A549 treated with ZK216348 at 1 μM for 4 hours (cell line): ENCODE data around the gene HEPN1. TPM values are rescaled to one million over a fixed set of nuclear protein-coding genes. Genes with fewer than 3 reads are reported as not detected.

Source experiments
- total RNA-seq: library from RNA; stranded (reverse); fragments of 200-300 nt; extraction: Qiagen RNA extraction; gene quantifications from 5 replicates; pipeline ENCODE4 v1.2.3, GENCODE V29; 2022; ENCODE audit warnings: low read depth

Gene HEPN1
- total RNA-seq: not detected in 5 replicates

DNA sequence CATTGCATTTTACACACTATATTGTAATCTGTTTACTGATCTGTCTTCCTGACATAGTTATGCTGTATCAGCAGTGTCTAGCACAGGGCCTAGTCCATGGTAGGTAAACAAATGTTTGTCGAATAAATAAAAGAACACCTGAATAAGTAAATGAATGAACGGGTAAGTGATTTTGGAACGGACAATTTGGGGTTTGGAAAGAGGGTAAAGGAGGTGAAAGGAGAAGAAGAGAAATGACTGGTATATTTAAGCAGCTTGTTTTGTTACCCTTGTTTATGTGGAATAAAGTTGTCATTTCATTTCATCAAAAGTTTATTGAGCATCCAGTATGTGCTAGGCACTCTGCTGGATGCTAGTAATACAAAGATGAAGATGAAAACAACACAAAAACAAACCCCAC lies at the start of gene HEPN1:
HEPN1 (plus strand) TSS at position 301 of the 400 bp plus-strand sequence.

DNA sequence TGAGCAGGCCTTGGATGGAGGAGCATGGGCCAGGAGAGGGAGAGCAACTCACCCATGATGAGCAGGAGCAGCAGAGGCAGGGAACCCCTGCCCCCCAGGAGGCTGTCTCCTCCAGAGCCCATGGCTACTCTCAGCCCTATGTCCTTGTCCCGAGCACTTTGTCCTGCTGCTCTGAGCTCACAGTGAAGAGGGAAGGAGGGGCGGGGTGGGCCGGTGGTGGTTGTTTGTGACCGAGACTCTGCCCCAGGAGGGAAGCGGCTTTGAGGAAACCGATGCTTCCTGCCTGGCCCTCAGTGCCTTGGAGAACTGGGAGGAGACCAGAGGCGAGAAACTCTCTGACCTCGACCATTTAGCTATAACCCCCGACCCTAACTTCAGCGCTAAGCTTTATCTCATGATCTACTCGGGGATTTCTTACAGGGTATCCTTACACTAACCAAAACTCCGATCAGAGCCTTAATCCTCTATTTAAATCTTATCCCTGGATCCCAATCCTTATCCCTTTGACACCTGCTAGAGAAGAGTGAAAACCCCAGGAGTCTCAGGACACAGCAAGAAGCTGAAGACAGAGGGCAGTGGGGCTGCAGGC lies 21.3 kb upstream of the HEPN1 start, which contains the start of gene ROBO4:
ROBO4 (minus strand) TSS at position 192 of the 589 bp plus-strand sequence; CDS start at position 122, 70 bp downstream.

DNA sequence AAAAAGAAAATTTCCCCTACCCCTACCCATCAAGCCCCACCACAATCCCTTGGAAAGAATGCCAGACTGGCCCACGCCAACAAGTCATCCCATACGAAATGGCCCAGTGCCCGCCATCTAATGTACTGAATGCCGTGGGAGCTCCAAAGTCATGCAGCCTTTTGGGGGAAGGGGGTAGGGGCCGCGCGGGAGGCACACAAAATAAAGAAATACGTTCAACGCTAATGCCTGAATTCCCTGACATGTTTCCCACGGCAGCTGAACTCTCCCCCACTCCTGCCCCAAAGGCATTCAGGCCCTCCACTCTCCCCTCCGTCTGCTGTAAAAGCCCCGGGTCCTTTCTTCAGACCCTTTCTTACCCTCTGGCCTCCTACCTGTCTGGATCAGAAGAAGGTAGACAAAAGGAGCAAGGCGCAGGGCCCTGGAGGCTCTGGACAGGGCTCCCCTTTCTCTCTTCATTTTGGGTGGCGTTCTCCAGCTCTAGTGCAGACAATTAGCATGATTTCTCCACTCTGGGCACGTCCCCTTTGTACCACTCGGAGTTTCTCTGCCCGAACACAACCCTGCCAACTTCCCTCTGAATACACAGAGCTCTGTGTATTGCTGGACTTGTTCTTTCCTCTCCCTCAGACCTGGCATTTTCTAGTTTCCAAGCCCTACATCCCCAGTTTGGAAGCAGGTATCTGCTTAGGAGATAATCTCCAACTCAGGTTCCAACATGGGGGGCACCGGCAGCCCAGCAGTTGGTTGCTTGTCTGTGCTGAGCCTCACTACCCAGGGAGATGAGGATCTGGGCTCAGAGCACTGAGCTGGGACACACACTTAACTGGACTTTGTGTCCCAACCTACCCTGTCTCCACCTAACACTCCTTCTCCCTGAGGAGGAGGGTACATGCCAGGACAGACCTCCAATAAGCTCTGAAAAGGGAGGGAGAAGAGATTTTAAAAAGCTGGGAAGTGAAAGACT lies 16.8 kb downstream of the HEPN1 start, which contains the start of gene HEPACAM:
HEPACAM (minus strand) TSS at position 500 of the 967 bp plus-strand sequence; CDS start at position 459, 41 bp downstream.

DNA sequence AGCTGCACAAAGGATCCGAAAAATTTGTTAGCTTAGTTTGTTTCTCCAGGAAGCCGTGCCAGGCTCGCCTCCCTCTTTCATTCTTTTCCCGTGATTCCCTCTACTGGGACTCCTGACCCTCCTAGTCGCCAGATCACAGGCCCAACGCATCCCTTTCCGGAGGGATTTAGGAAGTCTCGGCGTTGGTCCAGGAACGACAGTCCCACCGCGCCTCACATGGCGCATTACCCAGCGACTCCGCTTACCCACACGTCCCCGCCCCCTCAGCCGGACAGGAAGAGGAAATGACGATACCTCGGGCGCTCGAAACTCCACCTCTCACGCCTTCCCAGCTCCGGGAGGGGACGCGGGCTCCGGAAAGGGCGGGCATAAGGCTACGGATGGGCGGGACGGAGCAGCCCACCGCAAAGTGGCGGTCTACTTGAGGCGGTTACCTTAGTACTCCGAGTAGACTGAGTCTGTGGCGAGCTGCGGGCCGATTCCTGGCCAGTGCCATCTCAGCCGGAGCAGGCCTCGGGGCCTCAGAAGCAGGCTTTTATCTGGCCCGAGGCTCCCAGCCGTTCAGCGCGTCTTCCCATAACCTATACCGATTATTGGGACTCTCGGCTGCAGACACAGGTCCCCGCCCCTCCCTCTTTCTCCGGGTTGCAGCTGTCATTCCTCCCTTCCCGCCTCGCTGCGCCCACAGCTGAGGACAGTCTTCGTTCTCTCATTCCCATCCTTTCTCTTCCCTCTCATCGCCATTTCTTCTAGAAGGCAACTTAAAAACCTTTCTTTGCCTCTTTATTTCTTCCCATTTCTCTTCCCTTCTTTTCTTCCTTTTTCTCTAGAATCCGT lies 34.9 kb downstream of the HEPN1 start, which contains the start of gene CCDC15:
CCDC15 (plus strand) TSS at position 450 of the 837 bp plus-strand sequence. CDS start 531 bp downstream, outside the sequence.

Other genes starting within 250 kb of the HEPN1 start
- gene SIAE, start 245.5 kb upstream of the HEPN1 start, total RNA-seq: 12.0 to 16.3 TPM (median 13.1 TPM) in 5 replicates
- gene SPA17, start 245.3 kb upstream of the HEPN1 start, total RNA-seq: 15.7 to 43.3 TPM (median 19.0 TPM) in 5 replicates
- gene NRGN, start 179.3 kb upstream of the HEPN1 start, total RNA-seq: 7.3 to 12.6 TPM (median 11.1 TPM) in 5 replicates
- 0.20 to 0.28 TPM (median 0.24 TPM) in 3 of 5 replicates, not detected in the others for gene VSIG2, start 167.0 kb upstream of the HEPN1 start, total RNA-seq
- gene ESAM, start 157.0 kb upstream of the HEPN1 start, total RNA-seq: 7.8 to 14.2 TPM (median 12.0 TPM) in 5 replicates
- 5.2 to 5.7 TPM (median 5.3 TPM) in 5 replicates for gene MSANTD2, start 118.8 kb upstream of the HEPN1 start, total RNA-seq
- gene ROBO3, start 53.8 kb upstream of the HEPN1 start, total RNA-seq: 2.7 to 3.7 TPM (median 2.8 TPM) in 5 replicates
- not detected in 5 replicates for gene ROBO4, start 21.4 kb upstream of the HEPN1 start, total RNA-seq
- not detected in 5 replicates for gene HEPACAM, start 16.8 kb downstream of the HEPN1 start, total RNA-seq
- 0.50 to 0.88 TPM (median 0.67 TPM) in 5 replicates for gene CCDC15, start 35.0 kb downstream of the HEPN1 start, total RNA-seq
- 0.06 to 0.14 TPM (median 0.08 TPM) in 4 of 5 replicates, not detected in the other for gene SLC37A2, start 144.1 kb downstream of the HEPN1 start, total RNA-seq
- 19.3 to 27.2 TPM (median 24.3 TPM) in 5 replicates for gene TMEM218, start 192.4 kb downstream of the HEPN1 start, total RNA-seq
- gene PKNOX2, start 245.5 kb downstream of the HEPN1 start, total RNA-seq: not detected in 5 replicates